Liver (tissue), 9 donors: Measurements from ENCODE around the gene MOB1B. TPM values are rescaled to one million over a fixed set of nuclear protein-coding genes. Genes with fewer than 3 reads are reported as not detected.
"Not testable (repeated sequence)": the region's sequence is repeated elsewhere in the genome, so short reads cannot be mapped to it uniquely, and the experiment has no call there.

Experiments
- DNase-seq: peaks from one replicate; pipeline ENCODE4 v3.0.0-alpha.2; 2017; ENCODE audit warnings: low spot score
- H3K27ac ChIP-seq, 2 donors: one replicate each; pipeline ENCODE4 v1.7.0; 2013; ENCODE audit warnings: inconsistent platforms in 2 of 2, low read length in 2 of 2, control low read depth in 1 of 2, low read depth in 1 of 2, mild to moderate bottlenecking in 1 of 2
- H3K27me3 ChIP-seq, 4 donors: one replicate each; pipeline versions ENCODE4 v1.6.1 to v1.7.0; 2013; ENCODE audit warnings: low read length in 3 of 4, inconsistent platforms in 1 of 4, mild to moderate bottlenecking in 1 of 4, moderate library complexity in 1 of 4; ENCODE audit not compliant: control insufficient read depth in 4 of 4, insufficient read depth in 4 of 4
- H3K36me3 ChIP-seq, 4 donors: one replicate each; pipeline versions ENCODE4 v1.6.1 to v1.7.0; 2013; ENCODE audit warnings: low read length in 3 of 4, mild to moderate bottlenecking in 3 of 4, low read depth in 1 of 4, moderate library complexity in 1 of 4; ENCODE audit not compliant: control insufficient read depth in 4 of 4, insufficient read depth in 3 of 4
- H3K4me1 ChIP-seq, 4 donors: one replicate each; pipeline versions ENCODE4 v1.6.1 to v1.7.0; 2013; ENCODE audit warnings: low read length in 3 of 4, mild to moderate bottlenecking in 3 of 4, moderate library complexity in 1 of 4; ENCODE audit not compliant: control insufficient read depth in 4 of 4, insufficient read depth in 4 of 4
- H3K4me3 ChIP-seq, 3 donors: one replicate each; pipeline versions ENCODE4 v1.6.1 to v1.7.0; 2013; ENCODE audit warnings: low read length in 3 of 3, control low read depth in 1 of 3, low read depth in 1 of 3, mild to moderate bottlenecking in 1 of 3
- H3K9ac ChIP-seq, 2 donors: one replicate each; pipeline ENCODE4 v1.7.0; 2013; ENCODE audit warnings: low read length in 2 of 2, mild to moderate bottlenecking in 2 of 2, moderate library complexity in 2 of 2, control low read depth in 1 of 2, low read depth in 1 of 2
- H3K9me3 ChIP-seq, 4 donors: one replicate each; pipeline versions ENCODE4 v1.6.1 to v1.7.0; 2013; ENCODE audit warnings: low read length in 3 of 4; ENCODE audit not compliant: control insufficient read depth in 4 of 4
- ATF3 ChIP-seq: IDR thresholded peaks from 2 replicates; pipeline ENCODE4 v1.6.1; 2016; ENCODE audit warnings: antibody characterized with exemption
- EGR1 ChIP-seq, 2 donors: IDR thresholded peaks; 2 replicates each; pipeline ENCODE4 v1.6.1; 2016 to 2018; ENCODE audit warnings: antibody characterized with exemption in 2 of 2, low read depth in 2 of 2
- FOXA2 ChIP-seq: IDR thresholded peaks from 2 replicates; pipeline ENCODE4 v1.6.1; 2016; ENCODE audit warnings: antibody characterized with exemption
- GABPA ChIP-seq, 2 donors: IDR thresholded peaks in 1 of 2; conservative IDR thresholded peaks in 1 of 2; 2 replicates each; pipeline ENCODE4 v1.6.1; 2016; ENCODE audit warnings: antibody characterized with exemption in 2 of 2, mild to moderate bottlenecking in 1 of 2, moderate library complexity in 1 of 2
- HNF4A ChIP-seq, 2 donors: conservative IDR thresholded peaks; 2 replicates each; pipeline ENCODE4 v1.6.1; 2016; ENCODE audit warnings: antibody characterized with exemption in 2 of 2, mild to moderate bottlenecking in 2 of 2
- HNF4G ChIP-seq: IDR thresholded peaks from 2 replicates; pipeline ENCODE4 v1.6.1; 2016; ENCODE audit warnings: antibody characterized with exemption
- JUND ChIP-seq, 2 donors: IDR thresholded peaks; 2 replicates each; pipeline ENCODE4 v1.6.1; 2016; ENCODE audit warnings: antibody characterized with exemption in 2 of 2
- MAX ChIP-seq: IDR thresholded peaks from 2 replicates; pipeline ENCODE4 v1.6.1; 2016; ENCODE audit warnings: antibody characterized with exemption
- NR2F2 ChIP-seq: IDR thresholded peaks from 2 replicates; pipeline ENCODE4 v1.6.1; 2016; ENCODE audit warnings: antibody characterized with exemption
- RAD21 ChIP-seq, 2 donors: IDR thresholded peaks; 2 replicates each; pipeline ENCODE4 v1.6.1; 2016; ENCODE audit warnings: antibody characterized with exemption in 2 of 2, mild to moderate bottlenecking in 2 of 2
- REST ChIP-seq: IDR thresholded peaks from 2 replicates; pipeline ENCODE4 v1.6.1; 2016; ENCODE audit warnings: antibody characterized with exemption, mild to moderate bottlenecking
- RXRA ChIP-seq, 2 donors: IDR thresholded peaks; 2 replicates each; pipeline ENCODE4 v1.6.1; 2017 to 2018; ENCODE audit warnings: antibody characterized with exemption in 2 of 2, mild to moderate bottlenecking in 1 of 2
- SP1 ChIP-seq: IDR thresholded peaks from 2 replicates; pipeline ENCODE4 v1.6.1; 2018; ENCODE audit warnings: antibody characterized with exemption, mild to moderate bottlenecking
- TAF1 ChIP-seq: conservative IDR thresholded peaks from 2 replicates; pipeline ENCODE4 v1.6.1; 2016; ENCODE audit warnings: antibody characterized with exemption, mild to moderate bottlenecking
- YY1 ChIP-seq: IDR thresholded peaks from 2 replicates; pipeline ENCODE4 v1.6.1; 2016; ENCODE audit warnings: antibody characterized with exemption, mild to moderate bottlenecking
- ZBTB33 ChIP-seq: IDR thresholded peaks from 2 replicates; pipeline ENCODE4 v1.6.1; 2016; ENCODE audit warnings: antibody characterized with exemption
- WGBS: extraction: QIAGEN DNeasy Blood & Tissue Kit; methylation state at CpG from one replicate; pipeline ENCODE4 v1.1.7; 2013; 5-methylcytosine and 5-hydroxymethylcytosine counted together
- polyA plus RNA-seq, 2 donors: library from polyadenylated mRNA; stranded (reverse) in 1 of 2; unstranded in 1 of 2; fragments of 200-250 nt in 1 of 2; fragments of >200 nt in 1 of 2; fragmentation: Nextera tagmentation in 1 of 2; extraction: Ambion mirVana in 1 of 2; gene quantifications; one replicate each; pipeline versions ENCODE4 v1.2.1 to v1.2.3, GENCODE V29; 2013 to 2015
- total RNA-seq, 2 donors: library from RNA; depleted of rRNA; stranded (reverse); fragments of >200 nt; gene quantifications; one replicate each; pipeline ENCODE4 v1.2.3, GENCODE V29; 2014
- TF ChIP-seq, protein P1 (sequence below): fragments of 150-350 bp; IDR thresholded peaks from 2 replicates; pipeline ENCODE4 v1.5.1; 2017; ENCODE audit warnings: improper control_type of control experiment, low read depth, low read length; ENCODE audit not compliant: missing input control
- donor health status: healthy.
- donor health status: healthy.
- donor health status: healthy.
- donor health status: healthy.
- donor health status: healthy.

Gene MOB1B
- total and polyA plus RNA-seq, 4 donors, result 2.1 to 69.0 (median 3.7) TPM

DNA sequence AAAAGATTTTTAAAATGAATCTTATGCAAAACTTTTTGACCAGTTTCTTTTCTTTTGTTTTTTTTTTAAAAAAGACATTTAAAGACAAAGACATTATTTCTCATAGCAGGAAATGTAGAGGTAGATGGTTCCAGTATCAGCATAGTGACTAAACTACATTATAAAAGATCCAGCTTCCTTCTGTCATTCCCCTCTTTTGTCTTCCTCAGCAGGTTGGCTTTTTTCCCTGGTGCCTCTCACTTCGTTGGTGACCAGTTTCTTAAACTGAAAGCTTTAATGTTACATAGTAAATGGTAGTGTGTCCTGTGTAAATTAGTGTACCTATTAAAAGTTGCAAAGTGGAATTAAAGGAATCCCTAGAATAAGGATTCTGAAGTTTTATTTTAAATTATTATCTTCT is 127.3 kb downstream of the MOB1B start:
- 72% methylated on average over 1 of the region's 1 CpG for WGBS
- H3K4me1 ChIP-seq, result peaks cover 0 to 6% (median 0%) of the 10 kb centered on the region in 4 donors
- H3K4me3 ChIP-seq, result no peak overlapping the region
- H3K27me3 ChIP-seq, result no peaks in the 10 kb centered on the region
- H3K36me3 ChIP-seq, result peaks cover 0 to 6% (median 0%) of the 10 kb centered on the region in 4 donors
- DNase-seq, result no peak
- no peak overlapping the region for H3K27ac ChIP-seq
- no peak for TF ChIP-seq TAF1
- no peak for TF ChIP-seq FOXA2
- no peak for TF ChIP-seq EGR1 (IDR thresholded peaks at IDR 0.05; ENCODE audit: low read depth in 2 of 2)
- no peak for TF ChIP-seq HNF4G
- no peak for TF ChIP-seq RAD21 (IDR thresholded peaks at IDR 0.05)
- TF ChIP-seq ATF3, result no peak
- TF ChIP-seq GABPA (IDR thresholded peaks at IDR 0.05 in 1 of 2, conservative IDR thresholded peaks at IDR 0.05 in 1 of 2), result no peak
- no peak for TF ChIP-seq ZBTB33
- no peak for TF ChIP-seq SP1
- no peak for TF ChIP-seq REST
- TF ChIP-seq, protein P1, sequence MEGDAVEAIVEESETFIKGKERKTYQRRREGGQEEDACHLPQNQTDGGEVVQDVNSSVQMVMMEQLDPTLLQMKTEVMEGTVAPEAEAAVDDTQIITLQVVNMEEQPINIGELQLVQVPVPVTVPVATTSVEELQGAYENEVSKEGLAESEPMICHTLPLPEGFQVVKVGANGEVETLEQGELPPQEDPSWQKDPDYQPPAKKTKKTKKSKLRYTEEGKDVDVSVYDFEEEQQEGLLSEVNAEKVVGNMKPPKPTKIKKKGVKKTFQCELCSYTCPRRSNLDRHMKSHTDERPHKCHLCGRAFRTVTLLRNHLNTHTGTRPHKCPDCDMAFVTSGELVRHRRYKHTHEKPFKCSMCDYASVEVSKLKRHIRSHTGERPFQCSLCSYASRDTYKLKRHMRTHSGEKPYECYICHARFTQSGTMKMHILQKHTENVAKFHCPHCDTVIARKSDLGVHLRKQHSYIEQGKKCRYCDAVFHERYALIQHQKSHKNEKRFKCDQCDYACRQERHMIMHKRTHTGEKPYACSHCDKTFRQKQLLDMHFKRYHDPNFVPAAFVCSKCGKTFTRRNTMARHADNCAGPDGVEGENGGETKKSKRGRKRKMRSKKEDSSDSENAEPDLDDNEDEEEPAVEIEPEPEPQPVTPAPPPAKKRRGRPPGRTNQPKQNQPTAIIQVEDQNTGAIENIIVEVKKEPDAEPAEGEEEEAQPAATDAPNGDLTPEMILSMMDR, result no peak
- TF ChIP-seq NR2F2, result no peak
- no peak for TF ChIP-seq RXRA (IDR thresholded peaks at IDR 0.05)
- TF ChIP-seq YY1, result no peak
- no peak for TF ChIP-seq HNF4A (conservative IDR thresholded peaks at IDR 0.05)
- TF ChIP-seq JUND (IDR thresholded peaks at IDR 0.05), result no peak
- TF ChIP-seq MAX, result no peak
- no peaks in the 10 kb centered on the region for H3K9me3 ChIP-seq
- H3K9ac ChIP-seq, result no peak overlapping the region

- DNase-seq, H3K4me3 ChIP-seq, H3K36me3 ChIP-seq, H3K27ac ChIP-seq, H3K4me1 ChIP-seq, H3K9ac ChIP-seq, H3K27me3 ChIP-seq, H3K9me3 ChIP-seq: not testable (repeated sequence)
- 87% methylated on average over 10 of the region's 10 CpGs for WGBS
These were observed 129.9 kb downstream of the MOB1B start for GRCh38 chr4:71032106-71032505.

Other genes with a start within 250 kb of the MOB1B start
- 10 to 100 TPM in 1 of 2 donors, 1 to 10 TPM in 1; 2.1 to 12.4 TPM for gene JCHAIN, start 235.9 kb upstream of the MOB1B start, total RNA-seq
- gene JCHAIN, start 235.9 kb upstream of the MOB1B start, polyA plus RNA-seq, result 10 to 100 TPM in 1 of 2 donors, 1 to 10 TPM in 1; 7.1 to 69.5 TPM
- gene UTP3, start 213.8 kb upstream of the MOB1B start, total RNA-seq, result 10 to 100 TPM in 1 of 2 donors, 1 to 10 TPM in 1; 9.7 to 12.8 TPM
- gene UTP3, start 213.8 kb upstream of the MOB1B start, polyA plus RNA-seq, result 10 to 100 TPM in 1 of 2 donors, 1 to 10 TPM in 1; 6.5 to 12.2 TPM
- 10 to 100 TPM; 13.8 to 35.2 TPM for gene RUFY3, start 180.4 kb upstream of the MOB1B start, total RNA-seq
- 10 to 100 TPM in 1 of 2 donors, 1 to 10 TPM in 1; 9.2 to 16.2 TPM for gene RUFY3, start 180.4 kb upstream of the MOB1B start, polyA plus RNA-seq
- 10 to 100 TPM; 22.5 to 30.4 TPM for gene GRSF1, start 62.5 kb upstream of the MOB1B start, total RNA-seq
- gene GRSF1, start 62.5 kb upstream of the MOB1B start, polyA plus RNA-seq, result 10 to 100 TPM; 26.7 to 29.3 TPM
- 10 to 100 TPM in 1 of 2 donors, 1 to 10 TPM in 1; 3.3 to 55.9 TPM for gene DCK, start 91.3 kb downstream of the MOB1B start, total RNA-seq
- 1 to 10 TPM; 2.8 to 4.0 TPM for gene DCK, start 91.3 kb downstream of the MOB1B start, polyA plus RNA-seq